OCI-LY7 (cell line): ENCODE measurements around the gene JADE3. TPM values are rescaled to one million over a fixed set of nuclear protein-coding genes. Genes with fewer than 3 reads are reported as not detected.

Experiments used
- BruUV-seq: library from RNA; stranded (reverse); fragments of 400-500 nt; replicated peaks from 2 replicates; lab custom pipeline; 2021; lab: Mats Ljungman, UMichigan
- CTCF ChIA-PET: fragments of 300-600 bp; sonication (Branson Sonifier 250); formaldehyde crosslinking; loops from one replicate; lab custom pipeline; 2022; ENCODE audit warnings: antibody characterized with exemption; ENCODE audit not compliant: unreplicated experiment; lab: Charles Lee
- POLR2A ChIA-PET: fragments of 300-600 bp; sonication (Branson Sonifier 250); formaldehyde crosslinking; loops from one replicate; lab custom pipeline; 2022; ENCODE audit warnings: antibody characterized with exemption; lab: Charles Lee
- DNase-seq: peaks from one replicate; pipeline ENCODE4 v3.0.0-alpha.2; 2015; ENCODE audit warnings: low spot score
- H2AFZ ChIP-seq: fragments of 200-600 bp; sonication (generic), shearing (Covaris generic); 2 replicates; pipeline ENCODE4 v1.6.1; 2014; ENCODE audit warnings: mild to moderate bottlenecking, antibody characterized with exemption, low read length, moderate library complexity
- H3K27ac ChIP-seq: fragments of 200-600 bp; sonication (generic); 2 replicates; pipeline ENCODE4 v1.5.1; 2014; ENCODE audit warnings: mixed run types, low read depth, mild to moderate bottlenecking, moderate library complexity, low read length, inconsistent platforms; ENCODE audit not compliant: poor library complexity, severe bottlenecking
- H3K36me3 ChIP-seq: fragments of 200-600 bp; sonication (generic); 2 replicates; pipeline ENCODE4 v1.6.1; 2014; ENCODE audit warnings: mild to moderate bottlenecking, antibody characterized with exemption, low read length, moderate library complexity, mixed read lengths; ENCODE audit not compliant: insufficient read depth
- H3K4me1 ChIP-seq: fragments of 200-600 bp; sonication (generic); 2 replicates; pipeline ENCODE4 v1.5.1; 2014; ENCODE audit warnings: mild to moderate bottlenecking, low read length; ENCODE audit not compliant: insufficient read depth, poor library complexity, severe bottlenecking
- H3K4me2 ChIP-seq: fragments of 200-600 bp; sonication (generic); 2 replicates; pipeline ENCODE4 v1.6.1; 2014; ENCODE audit warnings: mild to moderate bottlenecking, low read length
- H3K4me3 ChIP-seq: fragments of 200-600 bp; sonication (generic); 2 replicates; pipeline ENCODE4 v1.5.1; 2014; ENCODE audit warnings: mild to moderate bottlenecking, low read depth, low read length; ENCODE audit not compliant: poor library complexity, severe bottlenecking
- H3K79me2 ChIP-seq: fragments of 200-600 bp; sonication (generic); 2 replicates; pipeline ENCODE4 v1.6.1; 2016; ENCODE audit warnings: low read depth, mild to moderate bottlenecking, low read length, moderate library complexity, mixed read lengths; ENCODE audit not compliant: insufficient read depth
- H3K9me2 ChIP-seq: fragments of 200-600 bp; sonication (generic); 2 replicates; pipeline ENCODE4 v1.6.1; 2016; ENCODE audit warnings: mild to moderate bottlenecking, low read length, mixed read lengths; ENCODE audit not compliant: insufficient read depth
- H3K9me3 ChIP-seq: fragments of 200-600 bp; sonication (generic); 2 replicates; pipeline ENCODE4 v1.6.1; 2014; ENCODE audit warnings: mild to moderate bottlenecking, mixed run types, low read length, mixed read lengths
- H4K20me1 ChIP-seq: fragments of 200-600 bp; sonication (generic); 2 replicates; pipeline ENCODE4 v1.6.1; 2014; ENCODE audit warnings: mild to moderate bottlenecking, antibody characterized with exemption, low read length, moderate library complexity, mixed read lengths; ENCODE audit not compliant: insufficient read depth
- EZH2phosphoT487 ChIP-seq: fragments of 200-600 bp; sonication (generic); IDR thresholded peaks from 2 replicates; pipeline ENCODE4 v1.6.1; 2018; ENCODE audit warnings: low read depth, borderline replicate concordance, mild to moderate bottlenecking, mixed run types, antibody characterized with exemption, low read length, moderate library complexity, mixed read lengths
- intact Hi-C: fragments of 100-400 bp; cut with micrococcal nuclease; formaldehyde crosslinking; loops from one replicate; pipeline ENCODE4 v1.10.0; 2022; ENCODE audit not compliant: unreplicated experiment
- total RNA-seq, 2 experiments: library from RNA; depleted of rRNA in 1 of 2; stranded (reverse); fragments of >200 nt in 1 of 2; shearing (Covaris generic) in 1 of 2; gene quantifications; 2 replicates each; pipeline ENCODE4 v1.2.3, GENCODE V29; 2014 to 2022
- TF ChIP-seq, protein P1 (sequence below): fragments of 200-600 bp; sonication (generic); conservative IDR thresholded peaks from 2 replicates; pipeline ENCODE4 v1.5.1; 2014; ENCODE audit warnings: mild to moderate bottlenecking, antibody characterized with exemption, low read length, moderate library complexity, mixed read lengths

Gene JADE3
- total RNA-seq, 2 experiments from 2014 or later, result 6.1 to 10.7 TPM

DNA sequence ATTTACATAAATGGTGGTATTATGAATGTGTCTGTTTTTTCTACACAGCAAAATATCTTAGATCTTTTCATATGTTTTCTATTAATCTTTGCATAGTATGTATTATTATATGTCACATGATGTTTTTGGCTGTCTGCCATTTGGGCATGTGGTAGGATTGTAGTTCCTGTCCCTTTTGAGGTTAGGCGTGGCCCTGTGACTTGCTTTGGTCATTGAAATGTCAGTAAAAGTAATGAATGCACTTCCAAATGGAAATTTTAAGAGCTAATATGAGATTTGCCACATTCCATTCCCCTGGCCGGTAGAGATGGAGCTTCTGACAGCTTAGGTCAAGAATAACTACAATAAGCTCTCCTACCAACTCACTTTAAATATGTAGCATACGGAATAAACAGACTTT, 45.1 kb downstream of the JADE3 start:
- ChIA-PET CTCF (interaction anchor here (0.6 kb wide), 1 partner anchor 21 kb away, joined by 3 read pairs; no protein-coding TSS in a partner anchor), POLR2A (interaction anchor here (0.6 to 1.6 kb wide), 2 partner anchors 8 to 45 kb away, joined by 3 to 4 read pairs; partner anchors contain the start of gene JADE3)
- intact Hi-C loops, result no loop called here
- H3K79me2 ChIP-seq, result peaks cover 15% of the 10 kb centered on the region; the same call in 1 of the 2 replicates
- no TSS peak for BruUV-seq
- H3K4me3 ChIP-seq, result no peak overlapping the region
- H3K9me2 ChIP-seq, result no peaks in the 10 kb centered on the region
- DNase-seq, result no peak
- no peaks in the 10 kb centered on the region for H3K36me3 ChIP-seq
- no peak overlapping the region for H3K27ac ChIP-seq
- TF ChIP-seq, protein P1, sequence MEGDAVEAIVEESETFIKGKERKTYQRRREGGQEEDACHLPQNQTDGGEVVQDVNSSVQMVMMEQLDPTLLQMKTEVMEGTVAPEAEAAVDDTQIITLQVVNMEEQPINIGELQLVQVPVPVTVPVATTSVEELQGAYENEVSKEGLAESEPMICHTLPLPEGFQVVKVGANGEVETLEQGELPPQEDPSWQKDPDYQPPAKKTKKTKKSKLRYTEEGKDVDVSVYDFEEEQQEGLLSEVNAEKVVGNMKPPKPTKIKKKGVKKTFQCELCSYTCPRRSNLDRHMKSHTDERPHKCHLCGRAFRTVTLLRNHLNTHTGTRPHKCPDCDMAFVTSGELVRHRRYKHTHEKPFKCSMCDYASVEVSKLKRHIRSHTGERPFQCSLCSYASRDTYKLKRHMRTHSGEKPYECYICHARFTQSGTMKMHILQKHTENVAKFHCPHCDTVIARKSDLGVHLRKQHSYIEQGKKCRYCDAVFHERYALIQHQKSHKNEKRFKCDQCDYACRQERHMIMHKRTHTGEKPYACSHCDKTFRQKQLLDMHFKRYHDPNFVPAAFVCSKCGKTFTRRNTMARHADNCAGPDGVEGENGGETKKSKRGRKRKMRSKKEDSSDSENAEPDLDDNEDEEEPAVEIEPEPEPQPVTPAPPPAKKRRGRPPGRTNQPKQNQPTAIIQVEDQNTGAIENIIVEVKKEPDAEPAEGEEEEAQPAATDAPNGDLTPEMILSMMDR, result no peak
- TF ChIP-seq EZH2phosphoT487, result no peak
- H3K4me1 ChIP-seq, result peaks cover 68% of the 10 kb centered on the region
- H2AFZ ChIP-seq, result no peak overlapping the region
- 0 out of 2 replicates have a peak overlapping the region, but pooled peaks have one; percentile 5 for H3K4me2 ChIP-seq
- no peaks in the 10 kb centered on the region for H4K20me1 ChIP-seq
- H3K9me3 ChIP-seq, result no peaks in the 10 kb centered on the region

DNA sequence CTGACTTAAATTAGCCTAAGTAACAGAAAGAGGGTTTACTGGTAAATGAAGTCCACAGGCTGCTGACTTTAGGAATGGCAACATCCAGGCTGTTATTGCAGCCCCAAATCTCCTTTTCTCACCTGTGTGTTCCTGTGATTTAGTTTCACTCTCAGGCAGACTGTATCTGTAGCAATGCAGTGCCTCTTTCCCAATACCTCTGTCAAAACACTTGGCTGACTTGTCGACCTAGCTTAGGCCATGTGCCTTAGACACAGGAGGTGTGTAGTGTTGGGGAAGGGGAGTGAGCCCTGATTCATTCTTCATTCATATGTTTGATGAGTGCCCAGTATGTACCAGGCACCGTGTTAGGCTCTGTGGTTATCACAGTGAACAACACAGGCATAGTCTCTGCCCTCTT, 46.9 kb downstream of the JADE3 start:
- H2AFZ ChIP-seq, result no peak overlapping the region

More for the DNA sequence above, 46.9 kb downstream of the JADE3 start:
- Histone ChIP-seq H3K4me1 (peaks cover 68% of the 10 kb centered on the region), H3K27ac (no peak overlapping the region), H3K4me2 (no peak overlapping the region), H3K9me3 (no peaks in the 10 kb centered on the region), H3K9me2 (no peaks in the 10 kb centered on the region), H4K20me1 (no peaks in the 10 kb centered on the region), H3K36me3 (no peaks in the 10 kb centered on the region), H3K79me2 (peaks cover 6% of the 10 kb centered on the region; the same call in 1 of the 2 replicates), H3K4me3 (no peak overlapping the region)
- no peak for DNase-seq
- intact Hi-C loops, result no loop called here
- POLR2A ChIA-PET, result no interaction called here
- CTCF ChIA-PET, result no interaction called here
- BruUV-seq, result no TSS peak
- no peak for TF ChIP-seq EZH2phosphoT487
- TF ChIP-seq, protein P1, result no peak
